ENCODE measurements around the gene ANKRD65.
"Not testable (repeated sequence)": the region's sequence is repeated elsewhere in the genome, so short reads cannot be mapped to it uniquely, and the experiment has no call there.

ANKRD65 gene

DNA sequence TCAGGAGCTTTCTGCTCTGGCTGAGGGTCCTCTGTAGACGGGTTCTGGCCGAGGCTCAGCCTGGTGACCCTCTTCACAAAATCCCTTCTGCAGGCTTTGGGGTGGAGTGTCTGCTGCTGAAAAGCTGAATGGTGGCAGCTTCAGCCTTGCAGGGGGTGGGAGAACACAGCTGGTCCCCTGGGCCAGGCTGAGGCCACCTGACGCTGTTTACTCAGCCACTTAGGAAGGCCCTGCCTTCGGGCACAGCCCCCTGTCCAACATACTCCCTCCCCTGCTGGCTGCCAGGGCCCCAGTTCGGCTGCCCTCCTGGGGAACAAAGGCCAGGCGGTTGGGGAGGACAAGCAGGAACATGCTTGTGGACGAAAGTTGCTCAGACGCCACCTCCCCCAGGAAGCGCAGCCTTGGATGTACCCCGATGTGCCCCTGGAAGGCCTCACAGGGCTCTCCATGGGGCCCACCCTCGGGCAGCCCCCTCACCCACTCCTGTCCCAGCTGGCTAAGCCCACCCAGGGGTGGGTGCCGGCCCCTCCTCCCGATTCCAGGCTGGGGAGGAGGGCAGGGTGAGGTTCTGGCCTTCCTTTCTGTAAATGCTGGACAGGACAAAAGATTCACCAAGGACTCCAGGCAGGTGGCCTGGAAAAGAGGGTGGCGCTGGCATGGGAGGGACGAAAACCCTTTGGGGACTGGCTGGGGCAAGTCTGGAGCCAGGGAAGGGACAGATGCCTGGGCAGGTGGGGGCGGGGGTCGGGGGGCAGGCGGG is at the start of gene ANKRD65:
Gene ANKRD65 (minus strand): TSS at position 130 of the 760 bp plus-strand sequence. CDS start 271 bp downstream, outside the sequence.
- H3K4me3 ChIP-seq (ENCODE audit: low read depth, low read length): no peak within 1 kb of the TSS
- TF ChIP-seq, protein P1, sequence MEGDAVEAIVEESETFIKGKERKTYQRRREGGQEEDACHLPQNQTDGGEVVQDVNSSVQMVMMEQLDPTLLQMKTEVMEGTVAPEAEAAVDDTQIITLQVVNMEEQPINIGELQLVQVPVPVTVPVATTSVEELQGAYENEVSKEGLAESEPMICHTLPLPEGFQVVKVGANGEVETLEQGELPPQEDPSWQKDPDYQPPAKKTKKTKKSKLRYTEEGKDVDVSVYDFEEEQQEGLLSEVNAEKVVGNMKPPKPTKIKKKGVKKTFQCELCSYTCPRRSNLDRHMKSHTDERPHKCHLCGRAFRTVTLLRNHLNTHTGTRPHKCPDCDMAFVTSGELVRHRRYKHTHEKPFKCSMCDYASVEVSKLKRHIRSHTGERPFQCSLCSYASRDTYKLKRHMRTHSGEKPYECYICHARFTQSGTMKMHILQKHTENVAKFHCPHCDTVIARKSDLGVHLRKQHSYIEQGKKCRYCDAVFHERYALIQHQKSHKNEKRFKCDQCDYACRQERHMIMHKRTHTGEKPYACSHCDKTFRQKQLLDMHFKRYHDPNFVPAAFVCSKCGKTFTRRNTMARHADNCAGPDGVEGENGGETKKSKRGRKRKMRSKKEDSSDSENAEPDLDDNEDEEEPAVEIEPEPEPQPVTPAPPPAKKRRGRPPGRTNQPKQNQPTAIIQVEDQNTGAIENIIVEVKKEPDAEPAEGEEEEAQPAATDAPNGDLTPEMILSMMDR (IDR thresholded peaks at IDR 0.05; ENCODE audit: low read depth, low read length): no peak

DNA sequence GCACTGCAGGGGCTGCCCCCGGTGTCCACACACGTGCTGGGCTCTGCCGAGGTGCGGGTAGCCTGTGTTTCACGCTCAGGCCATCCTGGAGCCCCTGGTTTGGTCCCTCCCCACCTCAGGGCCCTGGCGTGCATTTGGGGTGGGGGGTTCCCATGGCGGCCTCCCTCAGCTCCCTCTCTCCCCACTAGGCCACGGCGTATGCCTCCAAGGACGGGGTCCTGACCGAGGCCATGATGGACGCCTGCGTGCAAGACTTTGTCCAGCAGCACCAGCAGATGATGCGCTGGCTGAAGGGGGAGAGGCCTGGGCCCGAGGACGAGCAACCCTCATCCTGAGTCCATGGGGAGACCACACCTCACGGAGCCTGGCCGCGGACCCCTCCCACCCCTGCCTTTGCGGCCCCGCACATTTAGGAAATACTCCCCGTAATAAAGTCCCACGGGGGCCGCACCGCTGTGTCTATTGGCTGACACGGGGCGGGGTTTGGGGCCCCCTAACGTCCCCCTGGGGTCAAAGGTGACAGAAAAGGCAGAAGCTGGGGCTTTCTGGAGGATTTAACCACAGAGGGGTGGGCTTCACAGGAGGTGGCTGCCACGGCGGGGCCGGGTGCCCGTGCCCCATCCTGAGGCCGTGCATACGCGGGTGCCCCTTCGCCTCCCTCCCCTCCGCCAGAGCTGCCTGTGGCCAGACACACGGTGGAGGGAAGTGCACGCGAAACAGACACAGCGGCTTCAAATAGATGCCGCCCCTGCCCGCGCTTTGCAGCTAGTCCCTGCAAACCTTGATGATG is 47.3 kb upstream of the ANKRD65 start:
- H3K4me3 ChIP-seq (ENCODE audit: low read depth, low read length): not testable (repeated sequence)

DNA sequence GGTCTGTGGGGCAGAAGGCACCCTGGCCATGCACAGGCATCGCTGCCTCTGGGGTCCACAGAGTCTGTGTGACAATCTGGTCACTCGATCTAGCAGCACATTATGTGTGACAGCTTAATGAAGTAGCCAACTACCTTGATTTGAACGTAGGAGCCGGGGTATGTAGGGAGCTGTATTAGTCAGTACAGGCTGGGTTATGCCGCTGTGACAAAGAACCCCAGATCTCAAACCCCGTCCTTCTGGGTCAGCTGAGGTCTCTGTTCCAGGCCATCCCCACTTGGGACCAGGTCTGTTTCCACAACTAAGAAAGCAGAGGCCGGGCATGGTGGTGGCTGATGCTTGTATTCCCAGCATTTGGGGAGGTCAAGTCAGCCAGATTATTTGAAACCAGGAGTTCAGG is 42.2 kb upstream of the ANKRD65 start:
- TF ChIP-seq, protein P1 (IDR thresholded peaks at IDR 0.05; ENCODE audit: low read depth, low read length): no peak
- H3K4me3 ChIP-seq (ENCODE audit: low read depth, low read length): no peak overlapping the region

DNA sequence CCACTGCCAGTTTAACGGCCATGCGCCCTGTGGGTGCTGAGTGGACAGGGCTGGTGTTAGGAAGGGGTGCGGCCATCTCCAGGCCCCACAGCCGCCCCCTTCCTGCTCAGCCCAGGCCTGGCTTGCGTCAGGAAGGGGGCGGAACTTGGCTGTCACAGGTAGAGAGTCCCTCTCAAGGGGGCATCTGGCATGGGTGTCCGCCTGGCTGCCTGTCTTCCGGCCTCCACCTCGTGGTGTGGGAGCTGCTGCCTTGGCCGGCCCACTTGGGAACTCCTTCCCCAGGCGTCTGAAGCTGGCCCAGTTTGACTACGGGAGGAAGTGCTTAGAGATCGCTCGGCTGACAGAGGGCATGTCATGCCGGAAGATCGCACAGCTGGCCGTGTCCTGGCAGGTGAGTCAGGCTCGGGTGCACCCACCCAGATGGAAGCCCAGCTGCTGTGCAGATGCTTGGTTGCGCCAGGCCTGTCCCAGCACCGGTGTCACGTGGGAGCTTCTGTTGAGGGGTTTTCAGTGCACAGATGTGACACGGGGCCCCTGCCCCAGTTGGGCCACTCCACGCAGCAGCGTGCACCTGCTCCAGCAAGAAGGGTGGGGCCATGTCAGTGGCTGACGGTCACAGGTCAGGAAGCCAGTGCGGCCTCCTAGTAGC is 41.4 kb upstream of the ANKRD65 start:
- TF ChIP-seq, protein P1 (IDR thresholded peaks at IDR 0.05; ENCODE audit: low read depth, low read length): no peak
- no peak overlapping the region for H3K4me3 ChIP-seq (ENCODE audit: low read depth, low read length)

DNA sequence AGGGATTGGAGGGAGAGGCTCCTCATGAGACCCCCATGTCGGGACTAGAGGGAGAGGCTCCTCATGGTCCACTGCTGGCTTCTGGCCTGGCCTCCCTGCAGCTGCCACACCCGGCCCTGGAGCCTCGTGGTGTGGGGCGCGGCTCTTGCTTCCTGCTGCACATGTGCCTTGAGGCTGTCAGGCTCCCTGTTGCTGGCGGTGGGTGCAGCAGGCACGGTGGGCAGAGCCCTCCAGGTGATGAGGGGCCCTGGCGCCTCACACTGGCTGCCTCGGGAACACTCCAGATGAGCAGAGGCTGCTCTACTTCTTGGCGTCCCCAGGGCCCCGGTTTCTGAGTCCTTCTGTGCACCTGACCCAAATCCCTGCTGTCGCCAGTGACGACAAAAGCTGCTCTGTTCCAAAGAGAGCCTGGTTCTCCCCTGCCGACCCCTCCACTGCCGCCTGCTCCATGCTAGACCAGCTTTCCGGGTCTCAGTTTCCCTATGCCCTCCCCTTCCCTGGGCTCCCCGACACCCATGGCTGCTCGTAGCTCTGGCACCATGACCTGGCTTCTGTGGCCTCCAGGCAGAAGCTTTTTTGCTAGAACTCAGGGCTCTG is 40.7 kb upstream of the ANKRD65 start:
- TF ChIP-seq, protein P1 (IDR thresholded peaks at IDR 0.05; ENCODE audit: low read depth, low read length): no peak
- H3K4me3 ChIP-seq (ENCODE audit: low read depth, low read length): no peak overlapping the region

DNA sequence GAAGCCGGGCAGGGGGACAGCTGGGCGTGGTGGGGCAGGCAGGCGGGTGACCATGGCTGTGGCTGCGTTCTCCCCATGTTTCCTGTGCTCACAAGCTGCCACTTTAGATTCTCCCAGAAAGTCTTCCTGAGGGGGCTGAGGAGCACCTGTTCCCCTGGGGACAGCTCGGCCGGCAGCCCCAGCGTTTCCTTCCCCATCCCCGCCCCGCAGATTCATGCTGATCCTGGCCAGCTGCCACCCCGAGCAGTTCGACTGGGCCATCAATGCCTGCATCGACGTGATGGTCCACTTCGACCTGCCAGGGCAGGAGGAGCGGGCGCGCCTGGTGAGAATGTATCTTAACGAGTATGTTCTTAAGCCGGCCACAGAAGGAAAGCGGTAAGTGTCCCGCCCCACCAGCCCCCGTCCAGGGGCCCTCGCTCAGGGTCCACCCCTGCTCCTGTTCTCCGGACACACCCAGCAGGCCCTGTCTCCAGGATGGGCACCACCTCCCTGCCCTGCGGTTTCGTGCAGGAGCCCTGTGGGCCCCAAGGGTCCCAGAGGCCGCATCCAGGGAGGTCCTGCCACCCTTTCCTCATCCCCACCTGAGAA is 39.6 kb upstream of the ANKRD65 start:
- no peak overlapping the region for H3K4me3 ChIP-seq (ENCODE audit: low read depth, low read length)
- TF ChIP-seq, protein P1 (IDR thresholded peaks at IDR 0.05; ENCODE audit: low read depth, low read length): no peak

DNA sequence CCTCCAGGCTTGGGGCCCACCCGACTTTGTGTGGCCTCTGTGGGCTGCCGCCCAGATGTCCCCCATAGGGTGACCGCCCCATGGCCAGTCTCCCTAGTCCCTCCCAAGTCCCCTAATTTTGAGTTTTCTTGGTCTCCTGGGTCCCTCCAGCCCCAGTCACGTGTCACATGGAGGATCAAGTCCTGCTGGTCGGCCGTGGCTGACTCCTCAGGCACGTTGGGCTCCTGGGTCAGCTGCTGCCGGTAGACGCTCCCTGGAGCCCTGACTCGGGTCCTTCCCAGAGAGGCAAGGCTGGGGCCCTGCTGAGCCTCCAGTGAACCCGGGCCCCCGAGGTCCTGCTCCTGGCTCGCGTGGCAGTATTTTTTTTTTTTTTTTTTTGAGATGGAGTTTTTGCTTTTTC is 38.6 kb upstream of the ANKRD65 start:
- not testable (repeated sequence) for H3K4me3 ChIP-seq (ENCODE audit: low read depth, low read length)

DNA sequence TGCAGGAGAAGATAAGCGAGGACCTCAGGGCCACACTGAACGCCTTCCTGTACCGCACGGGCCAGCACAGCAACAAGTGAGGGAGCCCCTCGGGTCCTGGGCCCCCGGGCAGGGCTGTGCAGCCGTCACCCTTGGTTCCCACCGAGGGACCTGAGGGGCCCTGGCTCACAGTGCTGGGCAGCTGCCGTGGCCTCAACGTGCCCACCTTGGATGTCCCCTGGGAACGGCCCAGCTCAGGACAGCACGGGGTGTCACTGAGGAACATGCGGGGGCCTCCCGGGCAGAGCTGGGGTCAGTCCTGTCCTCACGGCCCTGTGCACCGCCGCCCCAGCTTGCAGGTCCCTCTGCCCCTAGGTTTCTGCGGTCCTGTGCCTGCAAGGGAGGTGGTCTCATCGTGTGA is 38.1 kb upstream of the ANKRD65 start:
- not testable (repeated sequence) for H3K4me3 ChIP-seq (ENCODE audit: low read depth, low read length)

DNA sequence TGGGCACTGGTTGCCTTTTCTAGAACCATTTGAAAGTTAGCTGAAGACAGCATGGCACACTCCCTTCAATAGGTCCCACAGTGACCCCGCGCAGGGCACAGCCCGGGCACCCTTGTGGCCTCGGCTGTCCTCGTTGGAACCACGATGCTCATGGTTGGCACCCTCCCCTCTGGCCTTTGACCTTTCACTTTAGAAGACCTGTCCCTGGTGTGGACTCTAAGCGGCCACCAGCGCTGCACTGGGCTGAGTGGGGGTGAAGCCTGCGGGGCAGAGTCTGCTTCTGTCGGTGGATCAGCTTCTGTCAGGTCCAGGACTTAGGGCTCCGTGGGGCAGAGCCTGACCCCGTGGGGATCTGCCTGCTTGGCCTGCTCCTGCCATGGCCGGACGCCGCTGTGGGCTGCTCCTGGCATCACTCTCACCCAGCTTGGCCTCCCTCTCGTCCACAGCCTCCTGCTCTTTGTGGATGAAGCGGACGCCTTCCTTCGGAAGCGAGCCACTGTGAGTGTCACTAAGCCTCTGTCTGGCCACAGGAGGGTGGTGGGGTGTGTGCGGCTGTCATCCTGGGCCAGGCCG is 35.7 kb upstream of the ANKRD65 start:
- not testable (repeated sequence) for H3K4me3 ChIP-seq (ENCODE audit: low read depth, low read length)

DNA sequence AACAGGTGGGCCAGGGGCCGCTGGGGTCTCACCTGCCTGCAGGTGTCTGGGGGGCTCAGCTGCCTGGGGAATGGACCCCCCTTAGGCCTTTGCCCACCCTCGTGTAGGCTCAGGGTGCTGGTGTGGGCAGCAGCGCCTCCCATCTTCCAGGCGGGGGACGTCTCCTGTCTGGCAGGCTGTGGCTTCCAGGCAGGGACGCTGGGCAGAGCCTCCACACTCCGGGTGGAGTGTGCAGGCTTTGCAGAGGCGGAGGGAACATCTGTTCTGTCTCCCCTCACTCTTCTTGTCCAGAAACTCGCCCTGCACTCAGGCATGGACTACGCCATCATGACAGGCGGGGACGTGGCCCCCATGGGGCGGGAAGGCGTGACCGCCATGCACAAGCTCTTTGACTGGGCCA is 34.9 kb upstream of the ANKRD65 start:
- not testable (repeated sequence) for H3K4me3 ChIP-seq (ENCODE audit: low read depth, low read length)
